GM12892 (cell line): ENCODE measurements around the gene HADHB. TPM values are rescaled to one million over a fixed set of nuclear protein-coding genes. Genes with fewer than 3 reads are reported as not detected.

ENCODE experiments used
- DNase-seq: peaks from one replicate; pipeline ENCODE4 v3.0.0; 2011; ENCODE audit not compliant: insufficient read length
- FAIRE-seq: peaks from 2 replicates; lab custom pipeline; 2011; peaks lifted over from hg19 to GRCh38; lab: Jason Lieb, UNC
- POLR2A ChIP-seq: IDR thresholded peaks from 2 replicates; pipeline ENCODE4 v1.6.1; 2011; ENCODE audit warnings: low read depth, low read length, control low read depth
- POLR2AphosphoS5 ChIP-seq: IDR thresholded peaks from 2 replicates; pipeline ENCODE4 v1.6.1; 2011; ENCODE audit warnings: low read depth, low read length, control low read depth
- TAF1 ChIP-seq: IDR thresholded peaks from 2 replicates; pipeline ENCODE4 v1.6.1; 2011; ENCODE audit warnings: low read depth, mild to moderate bottlenecking, control low read depth, low read length, borderline replicate concordance
- polyA plus RNA-seq: library from polyadenylated mRNA; unstranded; fragments of >200 nt; gene quantifications from one replicate; pipeline ENCODE4 v1.2.1, GENCODE V29; 2012; ENCODE audit warnings: missing spikeins, inconsistent platforms; ENCODE audit not compliant: missing spikeins

The HADHB gene
- 49.0 TPM for polyA plus RNA-seq

GRCh38 chr2:26244309-26245230 lies at the start of gene HADHB, which contains the start of gene HADHA:
Gene HADHB (plus strand): TSS chr2:26244939. CDS start chr2:26254255, 9,316 bp downstream.
Gene HADHA (minus strand): TSS chr2:26244632. CDS start chr2:26244596, 36 bp downstream.
- peak; percentile 68; the same call in 1 of the 2 replicates for TF ChIP-seq TAF1
- TF ChIP-seq POLR2A, result peak; percentile 89
- peak; percentile 88 for TF ChIP-seq POLR2AphosphoS5
- peak; percentile 67 for DNase-seq
- peak; percentile 85 for FAIRE-seq

GRCh38 chr2:26195040-26195984 lies 49.4 kb upstream of the HADHB start:
- FAIRE-seq (no peak), DNase-seq (no peak)
- no peak for TF ChIP-seq TAF1
- TF ChIP-seq POLR2AphosphoS5, result no peak
- TF ChIP-seq POLR2A, result no peak

GRCh38 chr2:26196683-26197418 lies 47.9 kb upstream of the HADHB start:
- FAIRE-seq, result no peak

GRCh38 chr2:26197516-26197915 lies 47.2 kb upstream of the HADHB start:
- FAIRE-seq (no peak), DNase-seq (no peak)
- TF ChIP-seq POLR2AphosphoS5, result no peak
- TF ChIP-seq TAF1, result no peak
- no peak for TF ChIP-seq POLR2A

More at GRCh38 chr2:26196683-26197418, 47.9 kb upstream of the HADHB start:
- DNase-seq, result no peak
- TF ChIP-seq POLR2A (no peak), TAF1 (no peak), POLR2AphosphoS5 (no peak)

GRCh38 chr2:26202981-26203490 lies 41.7 kb upstream of the HADHB start:
- TF ChIP-seq POLR2AphosphoS5 (no peak), POLR2A (no peak), TAF1 (no peak)
- DNase-seq (no peak), FAIRE-seq (no peak)

- FAIRE-seq, result no peak
- no peak for DNase-seq
- no peak for TF ChIP-seq POLR2AphosphoS5
- no peak for TF ChIP-seq TAF1
- no peak for TF ChIP-seq POLR2A
These were observed 40.8 kb upstream of the HADHB start for GRCh38 chr2:26203906-26204305.

GRCh38 chr2:26212011-26212410 lies 32.7 kb upstream of the HADHB start:
- DNase-seq, result no peak
- no peak for TF ChIP-seq TAF1
- no peak for TF ChIP-seq POLR2AphosphoS5
- no peak for TF ChIP-seq POLR2A
- FAIRE-seq, result no peak

GRCh38 chr2:26214759-26215158 lies 30.0 kb upstream of the HADHB start:
- TF ChIP-seq TAF1, result no peak
- no peak for TF ChIP-seq POLR2AphosphoS5
- no peak for TF ChIP-seq POLR2A
- FAIRE-seq (no peak), DNase-seq (no peak)

- DNase-seq (no peak), FAIRE-seq (no peak)
- TF ChIP-seq TAF1 (no peak), POLR2A (no peak), POLR2AphosphoS5 (no peak)
These were observed 28.9 kb upstream of the HADHB start for GRCh38 chr2:26215833-26216232.

GRCh38 chr2:26216587-26216986 lies 28.2 kb upstream of the HADHB start:
- no peak for TF ChIP-seq TAF1
- no peak for TF ChIP-seq POLR2A
- no peak for TF ChIP-seq POLR2AphosphoS5
- DNase-seq (no peak), FAIRE-seq (no peak)
